ENCODE results near the gene SCRG1. TPM values are rescaled to one million over a fixed set of nuclear protein-coding genes. Genes with fewer than 3 reads are reported as not detected.

Gene SCRG1
- total RNA-seq, 1 experiment from 2014 or later = not detected

GRCh38 chr4:173380987-173381386, 17.9 kb downstream of the SCRG1 start:
- ChIA-PET CTCF (interaction anchor here (0.7 kb wide), 1 partner anchor 44 kb away, joined by 6 read pairs; no protein-coding TSS in a partner anchor), POLR2A (ENCODE audit: unreplicated experiment) (no interaction called here)
- Histone ChIP-seq H3K27ac (no peak overlapping the region), H3K4me3 (no peak overlapping the region), H3K9me2 (ENCODE audit: insufficient read depth) (no peaks in the 10 kb centered on the region), H3K27me3 (ENCODE audit: insufficient read depth, low read depth) (no peaks in the 10 kb centered on the region), H3K4me1 (replicated peaks; ENCODE audit: insufficient read depth) (no peaks in the 10 kb centered on the region), H3K79me2 (ENCODE audit: low read depth) (no peaks in the 10 kb centered on the region), H3K36me3 (ENCODE audit: low read depth) (no peaks in the 10 kb centered on the region), H3K9me3 (ENCODE audit: insufficient read depth, low read depth) (no peaks in the 10 kb centered on the region), H4K20me1 (ENCODE audit: insufficient read depth) (no peaks in the 10 kb centered on the region), H2AFZ (no peak overlapping the region), H3K4me2 (no peak overlapping the region), H3F3A (ENCODE audit: insufficient read depth, low read depth) (no peaks in the 10 kb centered on the region)
- BruUV-seq (replicated peaks) = no TSS peak
- no peak for TF ChIP-seq EZH2 (IDR thresholded peaks at IDR 0.05; ENCODE audit: low read depth)
- TF ChIP-seq CTCF (conservative IDR thresholded peaks at IDR 0.05) = no peak
- DNase-seq = no peak
- intact Hi-C loops (cut with micrococcal nuclease; ENCODE audit: unreplicated experiment) = no loop called here

GRCh38 chr4:173379929-173380328, 19.0 kb downstream of the SCRG1 start:
- POLR2A ChIA-PET (ENCODE audit: unreplicated experiment) = no interaction called here
- DNase-seq = no peak
- intact Hi-C loops (cut with micrococcal nuclease; ENCODE audit: unreplicated experiment) = no loop called here

GRCh38 chr4:173374588-173374987, 24.3 kb downstream of the SCRG1 start:
- intact Hi-C loops (cut with micrococcal nuclease; ENCODE audit: unreplicated experiment) = no loop called here
- no peak for TF ChIP-seq CTCF (conservative IDR thresholded peaks at IDR 0.05)
- H3K9me3 ChIP-seq (ENCODE audit: insufficient read depth, low read depth) = no peaks in the 10 kb centered on the region
- H3K27me3 ChIP-seq (ENCODE audit: insufficient read depth, low read depth) = no peaks in the 10 kb centered on the region
- H3K27ac ChIP-seq = no peak overlapping the region
- CTCF ChIA-PET = no interaction called here
- H3K4me3 ChIP-seq = no peak overlapping the region
- H3K9me2 ChIP-seq (ENCODE audit: insufficient read depth) = no peaks in the 10 kb centered on the region
- POLR2A ChIA-PET (ENCODE audit: unreplicated experiment) = no interaction called here
- no peaks in the 10 kb centered on the region for H3K36me3 ChIP-seq (ENCODE audit: low read depth)
- DNase-seq = no peak
- no TSS peak for BruUV-seq (replicated peaks)
- H3K79me2 ChIP-seq (ENCODE audit: low read depth) = 0 out of 2 replicates have a peak, but pooled peaks cover 2% of the 10 kb centered on the region
- no peaks in the 10 kb centered on the region for H3K4me1 ChIP-seq (replicated peaks; ENCODE audit: insufficient read depth)
- no peak overlapping the region for H2AFZ ChIP-seq
- no peaks in the 10 kb centered on the region for H4K20me1 ChIP-seq (ENCODE audit: insufficient read depth)
- no peak overlapping the region for H3K4me2 ChIP-seq
- 0 out of 2 replicates have a peak, but pooled peaks cover 3% of the 10 kb centered on the region for H3F3A ChIP-seq (ENCODE audit: insufficient read depth, low read depth)

More at GRCh38 chr4:173379929-173380328, 19.0 kb downstream of the SCRG1 start:
- TF ChIP-seq CTCF (conservative IDR thresholded peaks at IDR 0.05) (no peak), EZH2 (IDR thresholded peaks at IDR 0.05; ENCODE audit: low read depth) (no peak)
- H3F3A ChIP-seq (ENCODE audit: insufficient read depth, low read depth) = no peaks in the 10 kb centered on the region
- no peak overlapping the region for H3K4me3 ChIP-seq
- H2AFZ ChIP-seq = no peak overlapping the region
- H3K9me3 ChIP-seq (ENCODE audit: insufficient read depth, low read depth) = no peaks in the 10 kb centered on the region
- H3K4me2 ChIP-seq = no peak overlapping the region
- no peak overlapping the region for H3K27ac ChIP-seq
- H3K79me2 ChIP-seq (ENCODE audit: low read depth) = no peaks in the 10 kb centered on the region
- H3K36me3 ChIP-seq (ENCODE audit: low read depth) = no peaks in the 10 kb centered on the region
- no TSS peak for BruUV-seq (replicated peaks)
- H4K20me1 ChIP-seq (ENCODE audit: insufficient read depth) = no peaks in the 10 kb centered on the region
- CTCF ChIA-PET = no interaction called here
- H3K27me3 ChIP-seq (ENCODE audit: insufficient read depth, low read depth) = no peaks in the 10 kb centered on the region
- H3K9me2 ChIP-seq (ENCODE audit: insufficient read depth) = no peaks in the 10 kb centered on the region
- H3K4me1 ChIP-seq (replicated peaks; ENCODE audit: insufficient read depth) = no peaks in the 10 kb centered on the region

Measured in PC-9 (cell line).